Spleen (tissue), 7 donors: ENCODE measurements around the gene ATXN7L2.

Experiments used
- CTCF ChIP-seq, 11 experiments: fragments of 200-600 bp in 7 of 11; fragments of 450-650 bp in 4 of 11; sonication (generic) in 4 of 11; IDR thresholded peaks in 8 of 11; conservative IDR thresholded peaks in 3 of 11; 1 replicate in 7 of 11; 2 replicates in 4 of 11; pipeline versions ENCODE4 v1.4.0 to v1.8.0; 2016 to 2021; ENCODE audit warnings: antibody characterized with exemption in 11 of 11, inconsistent platforms in 4 of 11, mild to moderate bottlenecking in 1 of 11
- POLR2A ChIP-seq, 3 donors: fragments of 450-650 bp; IDR thresholded peaks; one replicate each; pipeline ENCODE4 v1.5.1; 2017; ENCODE audit warnings: antibody characterized with exemption in 3 of 3, mild to moderate bottlenecking in 1 of 3
- donor health status: DM: no; HTN: no; CAD: no; lungs with moderate emphysema.
- donor health status: DM: no; HTN: no; CAD: no.
- donor health status: DM: no; HTN: no; CAD: no.

GRCh38 chr1:109488696-109489095, 5.0 kb downstream of the ATXN7L2 start:
- TF ChIP-seq POLR2A (IDR thresholded peaks at IDR 0.05) (no peak), CTCF (IDR thresholded peaks at IDR 0.05 in 8 of 11, conservative IDR thresholded peaks at IDR 0.05 in 3 of 11) (no peak)
